Prostate gland (tissue), 2 donors: ENCODE measurements around the gene CCER1.

Source experiments
- CTCF ChIP-seq, 4 experiments: fragments of 200-600 bp in 2 of 4; fragments of 450-650 bp in 2 of 4; sonication (generic) in 2 of 4; IDR thresholded peaks; 1 replicate in 3 of 4; 2 replicates in 1 of 4; pipeline ENCODE4 v1.5.1; 2016 to 2019; ENCODE audit warnings: antibody characterized with exemption in 4 of 4, mild to moderate bottlenecking in 2 of 4, moderate library complexity in 2 of 4
- POLR2A ChIP-seq: fragments of 450-650 bp; IDR thresholded peaks from one replicate; pipeline ENCODE4 v1.6.1; 2016; ENCODE audit warnings: antibody characterized with exemption, mild to moderate bottlenecking
- POLR2AphosphoS5 ChIP-seq: sonication (generic); formaldehyde crosslinking; IDR thresholded peaks from one replicate; pipeline ENCODE4 v1.6.1; 2017; ENCODE audit warnings: antibody characterized with exemption

- TF ChIP-seq POLR2AphosphoS5 (no peak), CTCF (IDR thresholded peaks at IDR 0.05) (no peak), POLR2A (no peak)
These were observed 25.0 kb upstream of the CCER1 start for GRCh38 chr12:90979951-90980350.
